Peyer's patch (tissue), 4 donors: ENCODE results near the gene UVRAG.

Experiments used
- CTCF ChIP-seq, 6 experiments: fragments of 450-650 bp in 4 of 6; fragments of 200-600 bp in 2 of 6; sonication (generic) in 1 of 6; IDR thresholded peaks; one replicate each; pipeline ENCODE4 v1.5.1; 2017 to 2019; ENCODE audit warnings: antibody characterized with exemption in 6 of 6, mild to moderate bottlenecking in 3 of 6, moderate library complexity in 1 of 6
- POLR2A ChIP-seq, 2 donors: fragments of 450-650 bp; IDR thresholded peaks; one replicate each; pipeline ENCODE4 v1.5.1; 2017; ENCODE audit warnings: antibody characterized with exemption in 2 of 2, mild to moderate bottlenecking in 2 of 2, moderate library complexity in 2 of 2

DNA sequence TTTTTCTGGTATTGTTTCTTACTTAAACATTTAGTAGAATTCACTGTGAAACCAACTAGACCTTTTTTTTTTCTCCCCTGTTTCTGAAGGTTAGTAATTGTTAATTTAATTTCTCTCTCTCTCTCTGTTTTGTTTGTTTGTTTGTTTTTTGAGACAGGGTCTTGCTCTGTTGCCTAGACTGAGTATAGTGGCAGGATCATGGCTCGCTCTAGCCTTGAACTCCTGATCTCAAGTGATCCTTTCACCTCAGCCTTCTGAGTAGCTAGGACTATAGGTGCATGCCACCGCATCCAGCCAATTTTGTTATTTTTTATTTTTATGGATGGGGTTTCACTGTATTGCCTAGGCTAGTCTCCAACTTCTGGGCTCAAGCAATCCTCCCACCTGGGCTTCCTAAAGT lies 165.0 kb downstream of the UVRAG start:
- TF ChIP-seq CTCF (IDR thresholded peaks at IDR 0.05) (no peak), POLR2A (IDR thresholded peaks at IDR 0.05) (no peak)
